WTC11 (cell line): ENCODE measurements around the gene C20orf96. TPM values are rescaled to one million over a fixed set of nuclear protein-coding genes. Genes with fewer than 3 reads are reported as not detected.
"Not testable (repeated sequence)": the region's sequence is repeated elsewhere in the genome, so short reads cannot be mapped to it uniquely, and the experiment has no call there.

Experiments used
- ATAC-seq: fragments of 200-7000 bp; cut with Tn5 transposase; 2 replicates; pipeline ENCODE4 v1.10.0; 2021; ENCODE audit warnings: mild to moderate bottlenecking, moderate library complexity
- CTCF ChIA-PET: fragments of 300-600 bp; sonication (Branson Sonifier 250); formaldehyde crosslinking; loops from one replicate; lab custom pipeline; 2021; ENCODE audit warnings: antibody characterized with exemption; lab: Charles Lee
- POLR2A ChIA-PET: fragments of 350-600 bp; sonication (Branson Sonifier 250); formaldehyde crosslinking; loops from one replicate; lab custom pipeline; 2021; ENCODE audit warnings: antibody characterized with exemption; lab: Charles Lee
- DNase-seq: peaks from one replicate; pipeline ENCODE4 v3.0.0; 2021; ENCODE audit warnings: low spot score
- H3K27ac Mint-ChIP-seq: 2 replicates; pipeline ENCODE4 v1.8.0; 2021; ENCODE audit warnings: mixed read lengths
- H3K27me3 Mint-ChIP-seq: 2 replicates; pipeline ENCODE4 v1.8.0; 2021; ENCODE audit warnings: low read depth, mild to moderate bottlenecking, moderate library complexity, mixed read lengths
- H3K36me3 Mint-ChIP-seq: 2 replicates; pipeline ENCODE4 v1.8.0; 2021; ENCODE audit warnings: mixed read lengths
- H3K4me1 Mint-ChIP-seq: 2 replicates; pipeline ENCODE4 v1.8.0; 2022; ENCODE audit warnings: mixed read lengths
- H3K4me3 Mint-ChIP-seq: 2 replicates; pipeline ENCODE4 v1.8.0; 2021; ENCODE audit warnings: mild to moderate bottlenecking, moderate library complexity, mixed read lengths
- H3K9me3 Mint-ChIP-seq: 2 replicates; pipeline ENCODE4 v1.8.0; 2021; ENCODE audit warnings: mixed read lengths
- ATF1 ChIP-seq: sonication (generic); formaldehyde crosslinking; IDR thresholded peaks from 2 replicates; pipeline ENCODE4 v1.8.1; 2023; ENCODE audit warnings: mild to moderate bottlenecking, moderate library complexity, missing genetic modification reagents
- ESRRA ChIP-seq: sonication (generic); formaldehyde crosslinking; IDR thresholded peaks from 2 replicates; pipeline ENCODE4 v1.8.1; 2022; ENCODE audit warnings: mild to moderate bottlenecking, missing genetic modification reagents, borderline replicate concordance
- JAZF1 ChIP-seq: fragments of 250-450 bp; sonication (Bioruptor Pico); IDR thresholded peaks from 2 replicates; pipeline ENCODE4 v1.9.0; 2021; ENCODE audit warnings: moderate library complexity, mild to moderate bottlenecking, inconsistent platforms
- MXD4 ChIP-seq: fragments of 250-450 bp; sonication (Bioruptor Pico); IDR thresholded peaks from 2 replicates; pipeline ENCODE4 v1.8.0; 2021; ENCODE audit warnings: mild to moderate bottlenecking, moderate library complexity, borderline replicate concordance
- RELA ChIP-seq: sonication (generic); formaldehyde crosslinking; IDR thresholded peaks from 2 replicates; pipeline ENCODE4 v1.8.1; 2022; ENCODE audit warnings: missing genetic modification reagents, mild to moderate bottlenecking, borderline replicate concordance
- SP1 ChIP-seq: sonication (generic); formaldehyde crosslinking; conservative IDR thresholded peaks from 2 replicates; pipeline ENCODE4 v1.8.1; 2022; ENCODE audit warnings: missing genetic modification reagents
- TCF7 ChIP-seq: sonication (generic); formaldehyde crosslinking; IDR thresholded peaks from 2 replicates; pipeline ENCODE4 v1.8.0; 2022; ENCODE audit warnings: mild to moderate bottlenecking, low read depth, missing genetic modification reagents, moderate library complexity
- ZNF317 ChIP-seq: sonication (generic); formaldehyde crosslinking; IDR thresholded peaks from 2 replicates; pipeline ENCODE4 v1.8.1; 2023; ENCODE audit warnings: low read depth, mild to moderate bottlenecking, moderate library complexity, missing genetic modification reagents, borderline replicate concordance
- total RNA-seq: library from RNA; stranded (reverse); gene quantifications from 3 replicates; pipeline ENCODE4 v1.2.3, GENCODE V29; 2021
- TF ChIP-seq, protein P1 (sequence below): sonication (generic); formaldehyde crosslinking; IDR thresholded peaks from 2 replicates; pipeline ENCODE4 v1.8.1; 2023; ENCODE audit warnings: mild to moderate bottlenecking, missing genetic modification reagents
- TF ChIP-seq, protein P2 (sequence below): sonication (generic); formaldehyde crosslinking; IDR thresholded peaks from 2 replicates; pipeline ENCODE4 v1.8.1; 2022; ENCODE audit warnings: low read depth, missing genetic modification reagents, borderline replicate concordance
- TF ChIP-seq, protein P3 (sequence below): sonication (generic); formaldehyde crosslinking; IDR thresholded peaks from 2 replicates; pipeline ENCODE4 v1.8.1; 2023; ENCODE audit warnings: mild to moderate bottlenecking, missing genetic modification reagents, moderate library complexity
- TF ChIP-seq, protein P4 (sequence below): fragments of 250-450 bp; sonication (Bioruptor Pico); IDR thresholded peaks from 2 replicates; pipeline ENCODE4 v1.9.0; 2021; ENCODE audit warnings: mild to moderate bottlenecking, borderline replicate concordance

The C20orf96 gene
- total RNA-seq, 1 experiment from 2014 or later: 22.1 TPM

DNA sequence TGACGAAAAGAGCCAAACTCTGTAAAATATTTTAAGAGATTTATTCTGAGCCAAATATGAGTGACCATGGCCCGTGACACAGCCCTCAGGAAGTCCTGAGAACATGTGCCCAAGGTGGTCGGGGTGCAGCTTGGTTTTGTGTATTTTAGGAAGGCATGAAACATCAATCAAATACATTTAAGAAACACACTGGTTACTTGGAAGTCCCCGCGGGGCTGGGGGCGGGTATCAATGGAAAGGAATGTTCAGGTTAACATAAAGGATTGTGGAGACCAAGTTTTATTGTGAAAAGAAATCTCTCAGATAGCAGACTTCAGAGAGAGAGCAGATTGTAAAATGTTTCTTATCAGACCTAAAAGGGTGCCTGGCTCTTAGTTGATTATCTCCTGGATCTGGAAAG is 37.1 kb downstream of the C20orf96 start:
- not testable (repeated sequence) for DNase-seq, H3K4me3 Mint-ChIP-seq
- CTCF ChIA-PET: interaction anchor here (0.6 kb wide), 1 partner anchor 128 kb away, joined by 3 read pairs; no protein-coding TSS in a partner anchor

DNA sequence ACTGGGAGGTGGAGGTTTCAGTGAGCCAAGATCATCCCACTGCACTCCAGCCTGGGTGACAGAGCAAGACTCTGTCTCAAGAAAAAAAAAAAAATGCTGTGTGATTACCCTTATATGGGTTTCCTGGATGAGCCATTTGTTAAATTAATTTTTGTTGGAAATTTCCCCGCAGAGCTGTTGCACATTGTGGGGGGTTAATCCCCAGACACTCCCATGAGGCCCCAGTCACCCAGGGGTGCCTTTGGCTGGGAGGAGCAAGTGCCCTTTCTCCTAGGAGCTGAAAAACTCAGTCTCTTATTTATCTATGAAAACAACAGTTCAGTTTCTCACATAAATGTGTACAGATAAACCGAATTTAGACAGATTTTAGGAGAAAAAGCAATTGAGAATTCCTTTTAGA is 37.7 kb downstream of the C20orf96 start:
- CTCF ChIA-PET: no interaction called here
- H3K36me3 Mint-ChIP-seq: no peaks in the 10 kb centered on the region
- H3K4me1 Mint-ChIP-seq: peaks cover 7% of the 10 kb centered on the region
- no peak for ATAC-seq
- TF ChIP-seq MXD4 (CRISPR knock-in tag): no peak
- TF ChIP-seq, protein P1, sequence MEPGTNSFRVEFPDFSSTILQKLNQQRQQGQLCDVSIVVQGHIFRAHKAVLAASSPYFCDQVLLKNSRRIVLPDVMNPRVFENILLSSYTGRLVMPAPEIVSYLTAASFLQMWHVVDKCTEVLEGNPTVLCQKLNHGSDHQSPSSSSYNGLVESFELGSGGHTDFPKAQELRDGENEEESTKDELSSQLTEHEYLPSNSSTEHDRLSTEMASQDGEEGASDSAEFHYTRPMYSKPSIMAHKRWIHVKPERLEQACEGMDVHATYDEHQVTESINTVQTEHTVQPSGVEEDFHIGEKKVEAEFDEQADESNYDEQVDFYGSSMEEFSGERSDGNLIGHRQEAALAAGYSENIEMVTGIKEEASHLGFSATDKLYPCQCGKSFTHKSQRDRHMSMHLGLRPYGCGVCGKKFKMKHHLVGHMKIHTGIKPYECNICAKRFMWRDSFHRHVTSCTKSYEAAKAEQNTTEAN (CRISPR knock-in tag): no peak
- TF ChIP-seq JAZF1 (CRISPR knock-in tag): no peak
- TF ChIP-seq, protein P2, sequence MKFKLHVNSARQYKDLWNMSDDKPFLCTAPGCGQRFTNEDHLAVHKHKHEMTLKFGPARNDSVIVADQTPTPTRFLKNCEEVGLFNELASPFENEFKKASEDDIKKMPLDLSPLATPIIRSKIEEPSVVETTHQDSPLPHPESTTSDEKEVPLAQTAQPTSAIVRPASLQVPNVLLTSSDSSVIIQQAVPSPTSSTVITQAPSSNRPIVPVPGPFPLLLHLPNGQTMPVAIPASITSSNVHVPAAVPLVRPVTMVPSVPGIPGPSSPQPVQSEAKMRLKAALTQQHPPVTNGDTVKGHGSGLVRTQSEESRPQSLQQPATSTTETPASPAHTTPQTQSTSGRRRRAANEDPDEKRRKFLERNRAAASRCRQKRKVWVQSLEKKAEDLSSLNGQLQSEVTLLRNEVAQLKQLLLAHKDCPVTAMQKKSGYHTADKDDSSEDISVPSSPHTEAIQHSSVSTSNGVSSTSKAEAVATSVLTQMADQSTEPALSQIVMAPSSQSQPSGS (CRISPR knock-in tag): no peak
- TF ChIP-seq ZNF317 (CRISPR knock-in tag): no peak
- no peak for TF ChIP-seq ATF1 (CRISPR knock-in tag)
- no peak for TF ChIP-seq RELA (CRISPR knock-in tag)
- TF ChIP-seq, protein P3, sequence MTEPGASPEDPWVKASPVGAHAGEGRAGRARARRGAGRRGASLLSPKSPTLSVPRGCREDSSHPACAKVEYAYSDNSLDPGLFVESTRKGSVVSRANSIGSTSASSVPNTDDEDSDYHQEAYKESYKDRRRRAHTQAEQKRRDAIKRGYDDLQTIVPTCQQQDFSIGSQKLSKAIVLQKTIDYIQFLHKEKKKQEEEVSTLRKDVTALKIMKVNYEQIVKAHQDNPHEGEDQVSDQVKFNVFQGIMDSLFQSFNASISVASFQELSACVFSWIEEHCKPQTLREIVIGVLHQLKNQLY: no peak
- TF ChIP-seq TCF7 (CRISPR knock-in tag): no peak
- TF ChIP-seq, all 79 proteins: peak for 0
- Mint-ChIP-seq H3K9me3 (no peaks in the 10 kb centered on the region), H3K27me3 (peaks cover 98% of the 10 kb centered on the region), H3K4me3 (no peak overlapping the region), H3K27ac (no peak overlapping the region)
- POLR2A ChIA-PET: no interaction called here
- no peak for DNase-seq

More for the DNA sequence above, 37.1 kb downstream of the C20orf96 start:
- ATAC-seq, POLR2A ChIA-PET, H3K27ac Mint-ChIP-seq, H3K36me3 Mint-ChIP-seq, H3K4me1 Mint-ChIP-seq, H3K9me3 Mint-ChIP-seq: not testable (repeated sequence)
- H3K27me3 Mint-ChIP-seq: peaks cover 98% of the 10 kb centered on the region

DNA sequence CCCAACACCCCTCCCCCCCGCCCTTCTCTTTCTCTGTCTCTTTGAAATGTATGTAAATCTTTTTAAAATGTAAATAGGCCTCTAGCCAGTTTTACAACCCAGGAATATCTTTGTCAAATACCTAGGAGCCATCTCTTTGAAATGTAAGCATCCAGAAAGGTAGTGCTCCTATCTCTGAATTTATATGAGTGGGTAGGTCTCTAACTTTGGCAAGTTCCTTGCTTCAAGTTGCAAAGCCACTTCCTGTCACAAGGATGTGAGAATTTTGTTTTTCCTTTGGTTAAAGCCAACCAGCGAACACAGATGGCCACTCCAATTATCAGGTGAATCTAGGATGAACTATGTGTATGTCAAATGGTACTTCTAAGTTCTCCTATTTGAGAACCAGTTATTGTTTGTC is 39.2 kb downstream of the C20orf96 start:
- Mint-ChIP-seq H3K4me3 (no peak overlapping the region), H3K36me3 (no peaks in the 10 kb centered on the region), H3K27ac (no peak overlapping the region), H3K9me3 (no peaks in the 10 kb centered on the region), H3K4me1 (peaks cover 7% of the 10 kb centered on the region), H3K27me3 (peaks cover 98% of the 10 kb centered on the region)
- ATAC-seq (peak; percentile 67), DNase-seq (no peak)
- ChIA-PET CTCF (no interaction called here), POLR2A (no interaction called here)
- TF ChIP-seq ESRRA (CRISPR knock-in tag) (no peak), SP1 (CRISPR knock-in tag) (no peak)
- TF ChIP-seq, protein P4, sequence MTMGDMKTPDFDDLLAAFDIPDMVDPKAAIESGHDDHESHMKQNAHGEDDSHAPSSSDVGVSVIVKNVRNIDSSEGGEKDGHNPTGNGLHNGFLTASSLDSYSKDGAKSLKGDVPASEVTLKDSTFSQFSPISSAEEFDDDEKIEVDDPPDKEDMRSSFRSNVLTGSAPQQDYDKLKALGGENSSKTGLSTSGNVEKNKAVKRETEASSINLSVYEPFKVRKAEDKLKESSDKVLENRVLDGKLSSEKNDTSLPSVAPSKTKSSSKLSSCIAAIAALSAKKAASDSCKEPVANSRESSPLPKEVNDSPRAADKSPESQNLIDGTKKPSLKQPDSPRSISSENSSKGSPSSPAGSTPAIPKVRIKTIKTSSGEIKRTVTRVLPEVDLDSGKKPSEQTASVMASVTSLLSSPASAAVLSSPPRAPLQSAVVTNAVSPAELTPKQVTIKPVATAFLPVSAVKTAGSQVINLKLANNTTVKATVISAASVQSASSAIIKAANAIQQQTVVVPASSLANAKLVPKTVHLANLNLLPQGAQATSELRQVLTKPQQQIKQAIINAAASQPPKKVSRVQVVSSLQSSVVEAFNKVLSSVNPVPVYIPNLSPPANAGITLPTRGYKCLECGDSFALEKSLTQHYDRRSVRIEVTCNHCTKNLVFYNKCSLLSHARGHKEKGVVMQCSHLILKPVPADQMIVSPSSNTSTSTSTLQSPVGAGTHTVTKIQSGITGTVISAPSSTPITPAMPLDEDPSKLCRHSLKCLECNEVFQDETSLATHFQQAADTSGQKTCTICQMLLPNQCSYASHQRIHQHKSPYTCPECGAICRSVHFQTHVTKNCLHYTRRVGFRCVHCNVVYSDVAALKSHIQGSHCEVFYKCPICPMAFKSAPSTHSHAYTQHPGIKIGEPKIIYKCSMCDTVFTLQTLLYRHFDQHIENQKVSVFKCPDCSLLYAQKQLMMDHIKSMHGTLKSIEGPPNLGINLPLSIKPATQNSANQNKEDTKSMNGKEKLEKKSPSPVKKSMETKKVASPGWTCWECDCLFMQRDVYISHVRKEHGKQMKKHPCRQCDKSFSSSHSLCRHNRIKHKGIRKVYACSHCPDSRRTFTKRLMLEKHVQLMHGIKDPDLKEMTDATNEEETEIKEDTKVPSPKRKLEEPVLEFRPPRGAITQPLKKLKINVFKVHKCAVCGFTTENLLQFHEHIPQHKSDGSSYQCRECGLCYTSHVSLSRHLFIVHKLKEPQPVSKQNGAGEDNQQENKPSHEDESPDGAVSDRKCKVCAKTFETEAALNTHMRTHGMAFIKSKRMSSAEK (CRISPR knock-in tag): no peak
